GM12872 (cell line): Measurements from ENCODE around the gene IFI6.

Experiments
- CTCF ChIP-seq: IDR thresholded peaks from 3 replicates; pipeline ENCODE4 v1.5.1; 2011; ENCODE audit warnings: low read depth, mild to moderate bottlenecking, low read length, moderate library complexity; ENCODE audit not compliant: insufficient read depth

The IFI6 gene

GRCh38 chr1:27634177-27634984, 37.6 kb downstream of the IFI6 start:
- no peak for TF ChIP-seq CTCF

- TF ChIP-seq CTCF: no peak
These were observed 38.3 kb downstream of the IFI6 start for GRCh38 chr1:27633640-27634176.

- TF ChIP-seq CTCF: no peak
These were observed 38.7 kb downstream of the IFI6 start for GRCh38 chr1:27633298-27633610.

GRCh38 chr1:27632387-27633297, 39.4 kb downstream of the IFI6 start:
- TF ChIP-seq CTCF: no peak

- no peak for TF ChIP-seq CTCF
These were observed 41.0 kb downstream of the IFI6 start for GRCh38 chr1:27630859-27631491.

GRCh38 chr1:27628712-27629111, 43.3 kb downstream of the IFI6 start:
- no peak for TF ChIP-seq CTCF

- no peak for TF ChIP-seq CTCF
These were observed 44.9 kb downstream of the IFI6 start for GRCh38 chr1:27627061-27627460.
